HepG2 (cell line): Measurements from ENCODE around the gene STOM. TPM values are rescaled to one million over a fixed set of nuclear protein-coding genes. Genes with fewer than 3 reads are reported as not detected.

Experiments used
- ARID3A ChIP-seq: IDR thresholded peaks from 2 replicates; pipeline ENCODE4 v1.6.1; 2012; ENCODE audit warnings: low read depth, low read length, improper control_type of control experiment
- ATAD3A ChIP-seq: sonication (generic); formaldehyde crosslinking; IDR thresholded peaks from 2 replicates; pipeline ENCODE4 v1.4.0; 2020; ENCODE audit warnings: missing genetic modification reagents
- CBFB ChIP-seq: sonication (generic); formaldehyde crosslinking; IDR thresholded peaks from 2 replicates; pipeline ENCODE4 v1.4.0; 2020; ENCODE audit warnings: missing genetic modification reagents
- GFI1 ChIP-seq: sonication (generic); formaldehyde crosslinking; IDR thresholded peaks from 2 replicates; pipeline ENCODE4 v1.5.0; 2020; ENCODE audit warnings: missing genetic modification reagents, mild to moderate bottlenecking, borderline replicate concordance
- KAT2B ChIP-seq: fragments of 150-350 bp; IDR thresholded peaks from 2 replicates; pipeline ENCODE4 v1.6.1; 2014; ENCODE audit warnings: low read depth, low read length, borderline replicate concordance
- KDM3A ChIP-seq: IDR thresholded peaks from 2 replicates; pipeline ENCODE4 v1.6.1; 2018; ENCODE audit warnings: low read depth, missing compliant biosample characterization
- KDM5B ChIP-seq: sonication (generic); formaldehyde crosslinking; IDR thresholded peaks from 2 replicates; pipeline ENCODE4 v1.4.0; 2020; ENCODE audit warnings: missing genetic modification reagents, mild to moderate bottlenecking, borderline replicate concordance
- PTBP1 ChIP-seq: fragments of 200-400 bp; formaldehyde crosslinking; IDR thresholded peaks from 2 replicates; pipeline ENCODE4 v1.6.1; 2018; ENCODE audit warnings: low read length, low read depth; ENCODE audit not compliant: poor library complexity, severe bottlenecking
- SCMH1 ChIP-seq: sonication (generic); formaldehyde crosslinking; IDR thresholded peaks from 2 replicates; pipeline ENCODE4 v1.9.0; 2021; ENCODE audit warnings: missing genetic modification reagents, mild to moderate bottlenecking, borderline replicate concordance
- SMC3 ChIP-seq: IDR thresholded peaks from 2 replicates; pipeline ENCODE4 v1.6.1; 2011; ENCODE audit warnings: low read length, improper control_type of control experiment
- YY1 ChIP-seq: IDR thresholded peaks from 2 replicates; pipeline ENCODE4 v1.6.1; 2011; ENCODE audit warnings: low read length, low read depth, moderate library complexity, mild to moderate bottlenecking; ENCODE audit not compliant: insufficient read depth, insufficient replicate concordance
- ZBTB40 ChIP-seq, 2 experiments: fragments of 450-650 bp in 1 of 2; sonication (generic) in 1 of 2; formaldehyde crosslinking in 1 of 2; IDR thresholded peaks; 2 replicates each; pipeline versions ENCODE4 v1.6.1 to v1.8.0; 2016 to 2022; ENCODE audit warnings: antibody characterized with exemption in 1 of 2, mild to moderate bottlenecking in 1 of 2, missing genetic modification reagents in 1 of 2
- ZFP36L1 ChIP-seq: sonication (generic); formaldehyde crosslinking; IDR thresholded peaks from 2 replicates; pipeline ENCODE4 v1.8.0; 2022; ENCODE audit warnings: mild to moderate bottlenecking, missing genetic modification reagents, moderate library complexity
- ZNF354B ChIP-seq: sonication (generic); formaldehyde crosslinking; IDR thresholded peaks from 2 replicates; pipeline ENCODE4 v1.8.0; 2022; ENCODE audit warnings: mild to moderate bottlenecking, missing genetic modification reagents
- ZNF614 ChIP-seq: IDR thresholded peaks from 2 replicates; pipeline ENCODE4 v1.6.1; 2018; ENCODE audit warnings: missing biosample characterization, missing genetic modification reagents, inconsistent platforms, borderline replicate concordance
- ZNF770 ChIP-seq: sonication (generic); formaldehyde crosslinking; IDR thresholded peaks from 2 replicates; pipeline ENCODE4 v1.5.0; 2020; ENCODE audit warnings: mild to moderate bottlenecking, missing genetic modification reagents
- ZSCAN22 ChIP-seq: sonication (generic); formaldehyde crosslinking; IDR thresholded peaks from 2 replicates; pipeline ENCODE4 v1.4.0; 2020; ENCODE audit warnings: mild to moderate bottlenecking, missing genetic modification reagents
- polyA plus RNA-seq, 8 experiments: library from polyadenylated mRNA; depleted of rRNA in 3 of 8; stranded (reverse) in 7 of 8; unstranded in 1 of 8; fragments of >200 nt; fragmentation: Illumina TruSeq in 4 of 8; extraction: Trizol in 4 of 8; gene quantifications; 2 replicates each; pipeline versions ENCODE4 v1.2.1 to v1.2.3, GENCODE V29; 2011 to 2016; ENCODE audit warnings: low read depth in 4 of 8, missing spikeins in 1 of 8, mixed read lengths in 1 of 8; ENCODE audit not compliant: insufficient read depth in 1 of 8
- total RNA-seq, 5 experiments: library from RNA; depleted of rRNA; stranded (reverse); fragments of >200 nt; fragmentation: Illumina TruSeq; extraction: Trizol; gene quantifications; 2 replicates each; pipeline ENCODE4 v1.2.3, GENCODE V29; 2016; ENCODE audit warnings: low read depth in 1 of 5

STOM gene
- total and polyA plus RNA-seq, 2 of the 13 experiments (the other 11 are each of a cell fraction or from before 2014, with no cell fraction given) = 43.6 to 165 TPM

GRCh38 chr9:121298016-121298538 is 72.0 kb downstream of the STOM start (continued):
- TF ChIP-seq ARID3A (no peak), SCMH1 (no peak), YY1 (no peak), ZNF614 (CRISPR knock-in tag) (no peak), KDM3A (CRISPR knock-in tag) (no peak), ZNF354B (no peak), GFI1 (CRISPR knock-in tag) (peak; percentile 55), ZFP36L1 (no peak), KAT2B (no peak), ZBTB40 (IDR thresholded peaks at IDR 0.05) (no peak), ZBTB40 (CRISPR knock-in tag; IDR thresholded peaks at IDR 0.05) (0 out of 2 replicates have a peak, but pooled peaks have one; percentile 19), PTBP1 (no peak), CBFB (CRISPR knock-in tag) (0 out of 2 replicates have a peak, but pooled peaks have one; percentile 13), ZSCAN22 (CRISPR knock-in tag) (no peak), ATAD3A (CRISPR knock-in tag) (no peak), ZNF770 (CRISPR knock-in tag) (peak; percentile 56), KDM5B (CRISPR knock-in tag) (peak; percentile 65; the same call in 1 of the 2 replicates), SMC3 (0 out of 2 replicates have a peak, but pooled peaks have one; percentile 15)
